A204.1 (cell line): Measurements from ENCODE around the gene IGDCC3.

Source experiments
- FAIRE-seq: peaks from 2 replicates; lab custom pipeline; 2012; peaks lifted over from hg19 to GRCh38; lab: Jason Lieb, UNC

The IGDCC3 gene

DNA sequence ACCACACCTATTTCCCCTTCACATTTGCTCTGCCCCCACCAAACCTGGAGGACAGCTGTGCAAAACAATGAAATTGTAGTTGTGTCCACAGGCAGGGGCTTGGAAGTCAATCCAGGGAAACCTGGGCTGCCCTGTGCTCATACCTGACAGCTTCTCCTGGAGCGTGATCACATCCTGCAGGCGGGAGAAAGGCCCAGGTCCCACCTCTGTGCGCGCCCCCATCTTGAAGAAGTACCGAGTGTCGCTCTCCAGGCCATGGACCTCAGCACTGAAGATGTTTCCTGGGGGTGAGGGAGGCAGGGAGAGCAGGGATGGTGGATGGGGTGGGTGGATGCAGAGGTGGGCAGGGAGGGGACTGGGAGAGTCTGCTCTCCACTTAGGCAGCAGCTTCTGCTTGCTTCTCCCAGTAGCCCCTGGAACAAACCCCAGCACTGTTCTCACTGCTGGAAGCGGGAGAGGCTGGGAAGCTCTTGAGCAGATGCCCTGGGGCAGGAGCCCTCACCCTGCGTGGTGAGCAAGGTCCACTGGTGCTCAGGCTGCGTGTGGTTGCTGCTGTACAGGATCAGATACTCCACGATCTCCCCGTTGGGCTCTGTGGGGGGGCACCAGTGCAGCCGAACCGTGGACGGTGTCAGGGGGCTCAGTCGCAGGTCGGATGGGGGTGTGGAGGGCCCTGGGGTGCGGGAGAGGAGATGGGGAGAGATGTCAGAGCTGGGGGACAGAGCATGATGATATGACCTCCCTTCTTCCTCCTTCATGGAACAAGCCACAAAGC, 10.7 kb upstream of the IGDCC3 start:
- no peak for FAIRE-seq

DNA sequence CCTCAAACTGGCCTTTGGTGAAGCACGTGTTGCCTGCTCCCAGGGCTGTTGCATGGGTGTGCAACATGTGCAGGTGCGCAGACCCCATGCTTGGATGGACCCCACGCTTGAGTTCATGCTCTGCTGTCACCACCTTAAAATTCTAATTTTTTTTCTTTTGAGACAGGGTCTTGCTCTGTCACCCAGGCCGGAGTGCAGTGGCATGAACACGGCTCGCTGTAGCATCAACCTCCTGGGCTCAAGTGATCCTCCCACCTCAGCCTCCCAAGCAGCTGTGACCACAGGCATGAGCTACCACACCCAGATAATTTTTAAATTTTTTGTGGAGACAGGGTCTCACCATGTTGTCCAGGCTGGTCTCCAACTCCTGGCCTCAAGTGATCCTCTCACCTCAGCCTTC, 9.1 kb upstream of the IGDCC3 start:
- FAIRE-seq: no peak

DNA sequence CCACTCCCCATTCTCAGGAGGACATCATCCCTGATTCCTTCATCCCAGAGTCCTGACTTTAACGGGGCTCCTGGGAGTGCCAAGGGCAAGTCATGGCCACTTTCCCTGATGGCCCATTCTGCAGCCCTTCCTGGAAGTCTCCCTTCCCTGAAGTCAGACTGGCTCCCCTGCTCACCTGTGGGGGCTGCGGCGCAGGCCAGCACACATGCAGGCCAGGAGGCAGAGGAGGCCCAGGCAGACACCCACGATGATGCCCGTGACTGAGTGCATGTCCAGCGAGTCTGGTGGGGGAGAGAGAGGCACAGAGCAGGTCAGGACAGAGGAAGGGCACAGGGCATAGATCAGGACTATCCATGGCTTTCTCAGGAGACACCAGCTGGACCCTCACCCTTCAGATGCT, 8.6 kb upstream of the IGDCC3 start:
- FAIRE-seq: no peak

DNA sequence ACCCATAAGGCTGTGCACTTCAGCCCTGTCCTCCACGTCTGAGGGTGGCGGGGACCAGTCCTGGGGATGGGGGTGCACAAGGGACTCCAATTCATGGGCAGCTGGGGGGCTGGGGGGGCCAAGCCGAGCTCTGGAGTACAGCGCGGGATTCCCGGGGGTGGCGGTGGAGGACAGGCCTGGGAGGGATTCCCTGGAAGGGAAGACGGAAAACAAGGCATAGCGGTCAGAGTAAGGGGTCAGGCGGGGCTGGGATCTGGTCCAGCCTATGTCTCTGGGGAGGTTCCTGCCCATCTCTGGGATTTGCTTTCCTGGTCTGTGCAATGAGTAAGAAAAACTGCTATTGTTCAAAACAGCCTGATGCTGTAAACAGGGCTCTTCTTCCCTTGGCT, 8.1 kb upstream of the IGDCC3 start:
- no peak for FAIRE-seq

DNA sequence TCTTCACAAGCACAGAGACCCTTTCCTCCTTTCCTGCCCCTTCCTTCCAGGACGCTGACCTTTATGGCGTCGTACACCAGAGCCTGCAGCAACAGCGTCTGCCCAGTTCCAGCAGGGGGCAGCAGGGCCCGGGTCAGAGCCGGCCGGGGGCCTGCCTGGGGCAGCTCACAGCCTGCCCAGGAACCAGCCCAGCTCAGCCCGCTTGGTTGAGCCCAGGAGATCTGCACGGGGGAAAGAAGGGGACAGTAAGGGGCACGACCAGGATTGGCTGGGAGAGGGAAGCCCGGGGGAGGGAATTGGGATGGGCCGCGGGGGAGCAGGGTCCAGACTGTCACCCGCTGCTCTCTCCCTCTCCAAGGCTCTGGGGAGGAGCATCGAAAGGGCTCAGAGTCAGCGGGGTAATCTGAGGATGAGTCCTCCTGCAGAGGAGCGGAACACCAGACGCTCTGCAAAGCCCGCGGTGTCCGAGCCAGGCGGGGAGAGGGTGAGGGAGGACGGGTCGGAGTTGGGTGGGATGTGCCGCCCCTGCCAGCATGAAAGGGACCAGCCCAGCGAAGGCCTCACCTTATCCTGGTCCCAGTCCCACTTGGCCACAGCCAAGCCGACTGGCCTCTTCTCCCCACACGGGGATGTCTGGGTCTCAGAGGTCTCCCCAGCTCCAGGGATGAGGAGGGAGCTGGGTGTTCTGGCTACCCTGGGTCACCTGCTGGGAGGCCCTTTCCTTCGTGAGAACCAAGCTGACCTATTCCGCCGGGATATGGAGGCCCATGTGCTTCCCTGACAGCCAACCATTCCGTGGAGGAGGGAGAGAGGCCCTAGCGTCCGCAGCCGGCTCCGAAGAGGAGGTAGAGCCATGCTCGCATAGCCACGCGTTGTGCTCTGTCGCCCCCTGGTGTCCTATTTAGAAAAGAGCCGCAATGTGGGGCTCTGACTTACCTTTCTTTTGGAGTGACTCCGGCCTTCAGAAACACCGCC, 7.4 kb upstream of the IGDCC3 start:
- peak; percentile 47 for FAIRE-seq

DNA sequence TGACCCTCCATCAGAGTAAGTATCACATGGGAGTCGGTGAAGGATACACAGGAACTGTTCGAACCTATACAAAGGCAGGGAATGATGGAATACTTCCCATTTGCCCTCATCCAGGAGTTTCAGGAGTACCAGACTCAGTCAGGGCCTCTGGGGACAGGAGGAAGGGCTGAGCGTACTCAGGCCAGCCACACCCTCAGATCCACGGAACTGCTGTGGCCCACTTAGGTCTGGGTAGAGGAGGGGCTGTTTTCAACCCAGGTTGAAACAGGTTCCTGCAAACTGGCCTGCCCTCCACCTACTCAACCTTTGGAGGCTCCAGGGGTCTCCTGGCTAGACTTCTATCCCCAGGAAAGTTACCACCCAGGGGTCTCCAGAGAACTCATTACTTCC, 6.7 kb upstream of the IGDCC3 start:
- FAIRE-seq: no peak

DNA sequence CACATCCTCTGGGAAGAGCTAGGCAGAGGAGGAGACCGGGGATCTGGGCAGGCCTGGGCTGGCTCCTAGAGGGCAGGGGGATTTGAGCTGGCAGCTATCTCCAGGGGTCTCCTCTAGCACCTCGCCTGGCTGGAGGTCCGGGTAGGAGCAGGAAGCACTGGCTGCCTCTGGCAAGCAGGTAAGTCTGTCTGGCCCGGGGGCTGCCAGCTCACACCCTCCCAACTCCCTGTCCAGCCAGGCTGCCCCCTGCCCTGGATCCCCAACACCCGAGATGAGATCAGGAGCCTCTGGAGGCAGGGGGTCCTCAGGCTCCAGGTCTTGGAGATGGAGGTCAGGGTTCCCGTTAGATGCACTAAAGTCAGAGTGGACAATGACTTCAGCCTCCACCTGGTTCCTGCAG, 6.2 kb upstream of the IGDCC3 start:
- FAIRE-seq: no peak

DNA sequence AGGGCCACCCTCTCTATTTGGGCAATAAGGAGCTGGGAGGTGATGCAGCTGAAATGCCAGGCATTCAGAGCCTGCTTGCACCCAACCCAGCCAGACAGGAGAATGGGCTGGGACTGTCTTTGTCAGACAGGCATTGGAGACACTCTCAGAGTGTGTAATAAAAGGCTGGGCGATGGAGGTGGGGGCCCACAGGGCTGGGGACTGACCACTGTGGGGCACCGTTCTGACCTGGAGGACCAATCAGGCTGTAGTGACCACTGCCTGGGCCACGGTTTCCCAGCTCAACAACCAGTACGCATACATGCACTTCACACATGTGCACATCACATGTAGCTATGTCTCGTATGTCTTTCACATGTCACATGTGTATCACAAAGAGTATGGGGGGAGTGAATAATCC, 5.7 kb upstream of the IGDCC3 start:
- FAIRE-seq: no peak

DNA sequence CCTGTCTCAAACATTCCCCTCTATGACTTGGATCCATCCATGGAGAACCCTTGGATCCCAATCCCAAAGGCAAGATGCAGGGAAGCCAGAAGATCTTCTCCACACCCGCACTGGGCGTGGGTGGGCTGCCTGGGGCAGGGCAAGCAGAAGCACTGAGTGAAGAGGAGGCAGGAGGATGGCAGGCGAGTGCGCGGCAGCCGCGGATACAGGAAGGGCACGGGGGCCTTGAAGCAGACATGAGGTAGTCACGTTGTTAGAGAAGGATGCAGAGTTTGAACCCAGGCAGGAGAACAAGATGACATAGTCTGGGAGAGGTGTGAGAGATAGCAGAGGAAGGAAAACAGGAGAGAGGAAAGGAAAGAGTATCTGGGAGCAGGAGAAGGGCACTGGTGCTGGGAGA, 5.1 kb upstream of the IGDCC3 start:
- FAIRE-seq: no peak

DNA sequence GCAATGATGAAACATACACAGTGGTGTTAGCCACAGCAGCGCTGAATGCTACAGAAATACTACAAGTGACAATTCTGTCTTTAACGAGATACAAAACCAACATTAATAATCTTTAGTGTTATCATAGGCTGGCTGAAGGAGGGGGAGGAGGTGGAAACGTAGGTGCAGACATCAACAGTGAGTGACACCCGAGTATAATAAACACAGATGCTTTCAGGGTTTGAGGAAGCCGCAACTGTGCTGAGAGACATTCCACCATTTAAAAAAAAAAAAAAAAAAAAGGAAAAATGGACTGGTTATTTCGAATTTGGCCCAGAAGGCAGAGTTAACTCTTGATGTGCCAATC, 4.3 kb upstream of the IGDCC3 start:
- no peak for FAIRE-seq

DNA sequence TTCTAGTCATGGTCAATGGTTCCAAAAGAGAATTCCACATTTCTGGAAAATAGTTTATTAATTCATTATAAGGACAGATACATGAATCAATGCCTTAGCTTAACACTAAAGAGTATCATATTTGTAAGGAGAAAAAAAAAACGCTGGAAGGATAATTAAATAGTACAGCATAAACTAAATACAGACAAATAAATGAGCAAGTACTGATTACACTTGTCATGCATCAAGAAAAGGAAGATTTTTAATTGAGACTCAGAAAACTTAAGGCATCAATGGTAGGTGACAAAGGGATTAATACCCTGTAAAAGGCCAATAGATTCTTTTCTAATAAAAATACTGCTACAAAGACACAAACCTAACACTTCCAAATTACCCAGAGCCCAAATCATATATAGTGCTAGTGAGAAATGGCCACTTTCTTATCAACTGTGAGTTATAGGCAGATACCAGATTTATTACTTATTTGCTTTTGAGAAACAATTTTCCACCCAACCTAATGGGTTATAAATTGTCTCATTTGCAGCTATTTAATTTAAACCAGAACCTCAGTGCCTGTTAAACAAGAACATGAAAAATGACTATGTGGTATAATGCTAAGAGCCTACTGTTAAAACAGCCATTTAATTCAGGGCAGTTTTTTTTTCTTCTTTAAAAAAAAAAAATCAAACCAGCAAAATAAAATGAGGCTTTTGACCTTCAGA, 3.8 kb upstream of the IGDCC3 start:
- FAIRE-seq: no peak

DNA sequence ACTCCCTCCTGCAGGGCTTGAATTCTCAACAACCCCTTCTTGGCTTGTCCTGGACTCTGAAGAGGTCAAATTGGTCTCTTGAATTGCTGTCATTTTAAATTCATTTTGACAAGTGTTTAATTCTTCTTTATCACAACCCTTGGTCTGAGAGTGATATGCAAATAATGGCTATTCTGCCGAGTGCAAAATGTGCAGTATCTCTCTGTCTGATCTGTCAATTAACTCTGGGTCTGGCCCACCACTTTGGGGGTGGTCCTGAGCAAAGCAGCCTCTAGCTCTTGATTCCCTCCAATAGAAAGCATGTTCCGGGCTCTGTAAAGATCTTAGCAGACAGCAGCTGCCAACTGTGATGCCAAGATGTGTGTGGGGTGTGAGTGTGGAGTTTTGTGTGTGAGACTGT, 2.2 kb upstream of the IGDCC3 start:
- no peak for FAIRE-seq

DNA sequence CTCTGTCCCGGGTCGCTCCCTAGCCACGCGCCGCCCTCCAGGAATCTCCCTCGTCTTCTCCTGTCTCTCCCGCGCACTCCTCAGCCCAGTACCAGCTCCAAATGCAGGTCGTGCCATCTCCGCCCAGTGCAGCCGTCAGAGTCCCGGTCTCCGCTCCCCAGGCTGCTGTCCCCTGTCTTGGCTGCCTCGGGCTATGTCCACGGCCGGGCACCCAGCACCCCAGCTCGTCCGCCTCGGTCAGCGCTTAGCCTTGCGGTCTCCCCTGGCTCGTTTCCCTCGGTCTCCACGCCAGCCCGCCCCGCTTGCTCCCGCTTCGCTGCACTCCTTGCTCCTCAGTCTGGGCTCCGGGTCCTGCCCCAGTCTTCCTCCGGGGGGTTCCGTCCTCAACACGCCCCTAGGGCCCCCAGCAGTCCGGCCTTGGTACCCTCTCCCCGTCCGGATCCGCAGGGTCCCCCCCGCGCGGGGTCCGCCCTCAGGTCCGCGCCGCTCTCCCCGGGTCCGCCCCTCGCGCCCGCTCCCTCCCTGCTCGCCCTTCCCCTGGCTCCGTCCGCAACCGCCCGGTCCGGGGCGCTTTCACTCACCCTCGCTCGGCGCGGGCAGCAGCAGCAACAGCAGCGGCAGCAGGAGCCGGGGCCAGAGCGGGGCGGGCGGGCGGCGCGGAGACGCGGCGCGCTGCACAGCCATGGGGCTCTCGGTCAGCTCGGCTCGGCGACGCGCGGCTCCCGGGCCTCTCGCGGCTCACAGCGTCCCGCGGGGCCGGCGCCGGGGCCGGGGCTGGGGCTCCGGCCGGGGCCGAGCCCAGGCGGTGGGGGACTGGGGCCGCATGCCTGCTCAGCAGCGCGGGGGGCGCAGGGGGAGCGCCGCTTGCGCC, 462 bp downstream of the IGDCC3 start:
- no peak for FAIRE-seq

DNA sequence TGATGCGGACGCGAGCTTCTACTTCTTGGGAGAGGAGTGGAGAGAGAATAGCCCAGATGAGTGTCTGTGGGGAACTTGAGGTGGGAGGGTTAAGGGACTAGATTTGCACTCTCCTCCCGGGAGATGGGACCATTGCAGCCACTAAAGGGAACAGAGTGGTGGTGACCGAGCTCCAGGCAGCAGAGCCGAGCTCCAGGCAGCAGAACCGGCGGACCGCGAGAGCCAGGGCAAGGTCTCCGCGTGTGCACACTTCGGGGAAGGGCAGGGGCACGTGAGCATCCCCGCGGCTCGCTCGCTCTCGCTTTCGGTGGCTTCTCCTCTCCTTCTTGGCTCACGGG, 1.1 kb downstream of the IGDCC3 start:
- no peak for FAIRE-seq

DNA sequence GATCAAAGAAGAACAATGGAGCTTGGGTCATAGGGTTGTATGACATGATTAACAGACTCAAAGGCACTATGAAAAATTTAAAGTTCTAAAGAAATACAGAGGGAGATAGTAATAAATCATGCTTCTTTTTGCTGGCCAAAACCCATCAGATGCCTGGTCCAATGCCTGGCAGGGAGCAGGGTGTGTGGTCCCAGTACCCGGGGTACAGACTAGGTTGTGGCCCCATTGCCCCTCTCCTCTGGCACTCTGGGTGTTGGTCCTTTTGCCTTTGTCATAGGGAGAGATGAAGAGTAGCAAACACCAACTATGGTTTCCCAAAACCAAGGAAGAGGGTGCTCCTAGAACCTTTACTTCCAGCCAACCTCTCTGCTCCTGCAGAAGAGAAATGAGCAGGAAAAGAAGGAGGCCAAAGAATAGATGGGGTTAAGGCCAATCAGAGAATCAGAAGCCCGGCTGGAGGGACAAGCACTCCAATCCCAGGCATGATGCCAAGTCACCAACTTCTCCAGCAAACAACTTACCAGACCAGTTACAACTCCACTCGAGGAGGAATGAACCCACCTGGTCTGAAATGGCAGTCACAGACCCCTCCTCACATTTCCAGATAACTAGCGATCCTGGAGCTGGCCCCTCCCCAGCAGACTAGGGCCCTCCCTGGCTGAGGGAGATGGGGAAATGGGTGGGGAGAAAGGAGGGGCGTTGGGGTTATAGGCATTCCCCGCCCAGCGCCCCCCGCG, 1.8 kb downstream of the IGDCC3 start:
- no peak for FAIRE-seq

DNA sequence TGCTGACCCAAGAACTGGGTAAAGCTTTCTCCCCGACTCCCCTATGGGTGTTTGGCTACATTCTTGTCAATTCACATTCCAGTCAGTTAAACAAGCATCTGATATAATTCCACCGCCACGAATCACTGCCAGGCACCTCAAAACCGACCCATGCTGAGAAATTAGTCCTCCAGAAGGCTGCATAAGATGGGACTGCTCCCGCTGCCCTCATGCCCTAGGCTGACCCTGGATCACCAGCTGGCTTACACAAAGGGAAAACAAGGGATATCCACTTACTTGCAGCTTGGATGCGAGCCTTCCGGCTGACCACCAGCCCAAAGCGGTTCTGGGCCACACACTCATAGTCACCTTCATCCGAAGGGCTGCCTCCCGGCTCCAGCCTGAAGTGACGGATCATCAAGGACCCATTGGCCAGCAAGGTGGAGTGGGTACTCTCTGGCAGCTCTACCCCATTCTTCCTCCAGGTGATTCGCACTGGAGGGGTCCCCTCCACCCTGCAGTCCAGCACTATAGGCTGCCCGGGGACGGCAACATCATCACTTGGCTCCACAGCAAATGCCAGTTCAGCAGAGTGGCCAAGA, 2.9 kb downstream of the IGDCC3 start:
- FAIRE-seq: no peak

DNA sequence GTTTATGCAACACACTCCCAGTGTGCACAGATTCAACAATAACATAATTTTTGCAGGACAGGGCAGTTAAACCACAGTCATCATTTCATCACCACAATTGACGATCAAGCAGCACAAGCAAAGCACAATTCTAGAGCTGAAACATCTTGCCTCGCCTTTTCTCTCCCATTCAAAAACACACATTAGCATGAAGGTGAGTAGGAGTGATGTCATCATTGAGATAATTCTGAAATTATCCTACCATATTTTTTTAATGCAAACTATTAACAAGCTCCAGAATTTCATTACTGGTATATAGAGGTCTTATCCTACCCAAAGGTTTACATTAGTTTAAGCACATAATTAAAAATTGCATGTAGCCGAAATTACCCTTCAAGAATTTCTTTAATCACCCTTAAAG, 3.5 kb downstream of the IGDCC3 start:
- FAIRE-seq: no peak

DNA sequence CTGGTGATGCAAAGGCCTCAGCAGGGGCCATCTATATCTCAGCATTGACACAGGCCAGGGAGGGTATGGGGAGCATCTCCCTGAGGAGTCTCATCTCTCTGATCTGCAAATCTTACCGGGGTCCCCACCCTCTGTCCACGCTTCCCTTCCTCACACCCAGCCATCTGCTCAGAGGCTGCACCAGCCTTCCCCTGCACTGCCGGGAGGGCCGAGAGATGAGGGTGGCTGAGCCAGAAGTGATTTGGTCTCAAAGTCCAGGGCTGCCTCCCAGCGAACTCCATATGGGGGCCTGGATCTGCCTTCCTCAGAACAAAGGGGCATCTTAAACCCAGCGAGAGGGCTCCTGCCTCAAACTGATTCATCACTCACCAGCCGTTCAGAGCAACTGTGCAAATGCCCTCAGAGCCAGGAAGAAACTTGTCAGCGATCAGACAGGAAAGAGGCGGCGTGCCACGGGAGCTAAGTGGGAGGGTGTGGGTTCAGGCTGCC, 4.6 kb downstream of the IGDCC3 start:
- no peak for FAIRE-seq

DNA sequence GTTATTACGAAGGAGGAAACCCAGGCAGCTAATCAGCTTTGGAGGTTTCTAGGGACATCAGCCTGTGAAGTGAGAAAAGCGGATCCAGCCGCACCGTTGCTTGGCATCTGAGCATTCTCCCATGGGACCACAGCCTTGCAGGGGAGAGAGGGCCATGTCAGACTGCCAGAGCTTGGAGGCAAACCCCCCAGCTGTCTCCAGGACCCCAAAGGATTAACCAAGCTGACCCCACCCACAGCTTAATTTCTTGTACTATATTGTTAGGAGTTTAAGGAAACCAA, 5.1 kb downstream of the IGDCC3 start:
- FAIRE-seq: no peak

DNA sequence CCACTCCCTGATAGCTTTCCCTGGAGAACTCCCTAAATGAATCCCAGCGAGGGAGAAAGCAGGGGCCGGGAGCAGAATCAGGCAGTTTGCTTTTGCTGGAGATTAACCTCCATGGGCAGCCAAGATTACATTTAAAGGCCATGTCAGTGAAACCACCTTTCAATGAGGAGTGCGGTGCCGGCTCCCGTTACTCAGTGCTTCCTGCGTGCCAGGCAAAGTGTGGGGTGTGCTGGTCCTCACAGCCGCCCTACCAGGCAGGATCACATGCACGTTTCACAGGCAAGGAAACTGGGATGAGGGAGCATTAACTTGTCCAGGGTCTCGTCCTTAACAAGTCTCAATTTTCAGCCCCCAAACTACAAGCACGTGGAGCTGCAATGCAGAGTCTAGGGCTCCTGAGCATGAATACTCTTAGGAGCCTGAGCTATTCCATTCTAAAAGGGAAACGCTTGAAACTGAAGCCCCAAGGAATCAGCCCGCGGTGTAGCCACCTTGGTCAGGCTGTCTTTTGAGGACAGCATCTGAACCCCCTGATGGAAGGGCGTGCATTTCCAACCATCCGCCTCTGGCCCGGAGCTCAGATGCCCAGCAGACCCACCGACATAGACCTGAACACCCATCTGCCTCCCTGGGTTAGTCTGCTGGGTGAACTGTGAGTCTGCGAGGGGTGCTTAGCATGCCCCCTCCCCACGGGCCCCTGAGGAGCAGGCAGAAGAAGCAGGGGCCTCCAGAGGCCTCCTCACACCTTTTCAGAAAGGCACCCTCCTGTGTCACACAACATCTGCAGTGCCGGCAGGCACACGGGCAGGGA, 5.6 kb downstream of the IGDCC3 start:
- FAIRE-seq: no peak
